T-helper 2 cell treated with Interferon-gamma antibody and Interleukin-4, amounts not matched to agents 100 ng/mL and 5 ng/mL, for 36 hours (primary cell): ENCODE measurements around the gene RFTN2. TPM values are rescaled to one million over a fixed set of nuclear protein-coding genes. Genes with fewer than 3 reads are reported as not detected.
"Not testable (repeated sequence)": the region's sequence is repeated elsewhere in the genome, so short reads cannot be mapped to it uniquely, and the experiment has no call there.

ENCODE experiments used
- intact Hi-C: fragments of 100-400 bp; cut with micrococcal nuclease; formaldehyde crosslinking; loops from one replicate; pipeline ENCODE4 v1.15.1; 2023
- total RNA-seq: library from RNA; stranded (reverse); gene quantifications from 2 replicates; pipeline ENCODE4 v1.2.3, GENCODE V29; 2022

RFTN2 gene
- total RNA-seq, 1 donor from 2014 or later: not detected

- intact Hi-C loops: no loop called here
Measured at GRCh38 chr2:197675711-197676188, 363 bp upstream of the RFTN2 start.

GRCh38 chr2:197674591-197674990 lies 796 bp downstream of the RFTN2 start:
- intact Hi-C loops: no loop called here

GRCh38 chr2:197674060-197674459 lies 1.3 kb downstream of the RFTN2 start:
- intact Hi-C loops: no loop called here

- intact Hi-C loops: no loop called here
Measured at GRCh38 chr2:197673606-197674005, 1.8 kb downstream of the RFTN2 start.

GRCh38 chr2:197673106-197673505 lies 2.3 kb downstream of the RFTN2 start:
- intact Hi-C loops: no loop called here

GRCh38 chr2:197672371-197672893 lies 3.0 kb downstream of the RFTN2 start:
- intact Hi-C loops: no loop called here

- intact Hi-C loops: no loop called here
Measured at GRCh38 chr2:197669077-197669476, 6.3 kb downstream of the RFTN2 start.

GRCh38 chr2:197668296-197668695 lies 7.1 kb downstream of the RFTN2 start:
- intact Hi-C loops: no loop called here

- intact Hi-C loops: no loop called here
Measured at GRCh38 chr2:197666277-197666676, 9.1 kb downstream of the RFTN2 start.

GRCh38 chr2:197661626-197662025 lies 13.8 kb downstream of the RFTN2 start:
- intact Hi-C loops: no loop called here

- intact Hi-C loops: no loop called here
Measured at GRCh38 chr2:197657562-197657961, 17.8 kb downstream of the RFTN2 start.

- intact Hi-C loops: no loop called here
Measured at GRCh38 chr2:197647961-197648690, 27.3 kb downstream of the RFTN2 start.

- intact Hi-C loops: no loop called here
Measured at GRCh38 chr2:197641666-197642065, 33.7 kb downstream of the RFTN2 start.

GRCh38 chr2:197640571-197641122 lies 34.7 kb downstream of the RFTN2 start:
- intact Hi-C loops: not testable (repeated sequence)

- intact Hi-C loops: no loop called here
Measured at GRCh38 chr2:197633109-197633657, 42.2 kb downstream of the RFTN2 start.

- intact Hi-C loops: no loop called here
Measured at GRCh38 chr2:197628043-197628500, 47.3 kb downstream of the RFTN2 start.

GRCh38 chr2:197626965-197627625 lies 48.3 kb downstream of the RFTN2 start:
- intact Hi-C loops: no loop called here

- intact Hi-C loops: no loop called here
Measured at GRCh38 chr2:197620133-197620532, 55.3 kb downstream of the RFTN2 start.

- intact Hi-C loops: no loop called here
Measured at GRCh38 chr2:197615016-197615652, 60.3 kb downstream of the RFTN2 start.

GRCh38 chr2:197614532-197614931 lies 60.9 kb downstream of the RFTN2 start:
- intact Hi-C loops: no loop called here

GRCh38 chr2:197613509-197613987 lies 61.8 kb downstream of the RFTN2 start:
- intact Hi-C loops: no loop called here
